GM21717 (cell line): ENCODE measurements around the gene SH2D3C.
A peak's percentile ranks its signal among the peaks of the same experiment; 100 is the strongest.

Source experiments
- ATAC-seq: cut with Tn5 transposase; IDR thresholded peaks from one replicate; pipeline ENCODE4 v1.9.1; 2021; ENCODE audit warnings: mild to moderate bottlenecking, moderate library complexity; ENCODE audit not compliant: unreplicated experiment

The SH2D3C gene

DNA sequence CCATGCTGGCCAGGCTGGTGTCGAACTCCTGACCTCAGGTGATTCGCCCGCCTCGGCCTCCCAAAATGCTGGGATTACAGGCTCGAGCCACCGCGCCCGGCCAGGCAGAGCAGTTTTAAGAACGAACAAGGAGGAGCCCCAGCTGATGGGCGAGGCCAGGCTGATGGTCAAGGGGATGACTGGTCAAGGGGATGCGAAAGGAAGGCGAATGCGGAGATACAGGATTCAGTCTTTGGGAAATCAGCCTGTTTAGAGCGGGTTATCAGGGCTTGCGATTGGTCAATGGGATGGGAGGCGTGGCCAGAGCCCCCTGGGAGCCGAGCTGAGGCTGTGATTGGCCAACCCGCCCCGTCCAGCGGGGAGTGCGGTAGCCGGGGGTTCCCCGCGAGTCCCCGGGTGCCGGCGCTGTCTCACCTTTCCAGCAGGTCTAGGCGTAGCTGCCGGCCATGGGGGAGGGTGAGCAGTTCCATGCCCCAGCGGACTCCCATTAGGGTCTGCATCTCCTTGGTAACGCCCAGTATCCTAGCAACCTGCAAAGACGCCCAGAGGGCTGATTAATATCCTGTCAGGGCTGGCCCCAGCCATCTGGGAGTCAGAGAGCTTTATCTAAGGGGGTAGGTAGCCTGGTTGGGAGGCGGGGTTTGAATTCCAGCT, 35.9 kb downstream of the SH2D3C start:
- ATAC-seq: no peak

DNA sequence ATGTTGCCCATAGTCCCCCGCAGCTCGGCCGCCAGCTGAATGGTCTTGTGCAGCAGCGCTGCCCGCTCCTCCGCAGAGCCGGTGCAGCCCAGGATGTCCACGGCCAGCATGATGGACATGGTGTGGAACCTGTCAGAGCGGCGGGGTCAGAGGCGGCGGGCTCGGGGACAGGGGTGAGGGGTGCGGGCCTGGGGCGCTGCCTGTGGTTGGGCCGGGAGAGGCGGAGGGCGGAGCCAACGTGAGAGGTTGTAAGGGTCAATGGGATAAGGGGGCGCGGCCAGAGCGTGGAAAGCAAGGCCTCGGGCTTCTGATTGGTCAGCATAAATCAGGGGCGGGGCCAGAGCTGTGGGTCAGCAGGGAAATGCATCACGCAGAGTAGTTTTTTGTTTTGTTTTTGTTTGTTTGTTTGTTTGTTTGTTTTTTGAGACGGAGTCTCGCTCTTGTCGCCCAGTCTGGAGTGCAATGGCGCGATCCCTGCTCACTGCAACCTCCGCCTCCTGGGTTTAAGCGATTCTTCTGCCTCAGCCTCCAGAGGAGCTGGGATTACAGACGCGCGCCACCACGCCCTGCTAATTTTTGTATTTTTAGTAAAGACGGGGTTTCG, 36.5 kb downstream of the SH2D3C start:
- ATAC-seq: no peak

GRCh38 chr9:127739614-127740330, 38.7 kb downstream of the SH2D3C start:
- ATAC-seq: no peak

- ATAC-seq: no peak
Measured at GRCh38 chr9:127738666-127739065, 39.8 kb downstream of the SH2D3C start.

GRCh38 chr9:127735530-127736185, 42.8 kb downstream of the SH2D3C start:
- ATAC-seq: no peak

DNA sequence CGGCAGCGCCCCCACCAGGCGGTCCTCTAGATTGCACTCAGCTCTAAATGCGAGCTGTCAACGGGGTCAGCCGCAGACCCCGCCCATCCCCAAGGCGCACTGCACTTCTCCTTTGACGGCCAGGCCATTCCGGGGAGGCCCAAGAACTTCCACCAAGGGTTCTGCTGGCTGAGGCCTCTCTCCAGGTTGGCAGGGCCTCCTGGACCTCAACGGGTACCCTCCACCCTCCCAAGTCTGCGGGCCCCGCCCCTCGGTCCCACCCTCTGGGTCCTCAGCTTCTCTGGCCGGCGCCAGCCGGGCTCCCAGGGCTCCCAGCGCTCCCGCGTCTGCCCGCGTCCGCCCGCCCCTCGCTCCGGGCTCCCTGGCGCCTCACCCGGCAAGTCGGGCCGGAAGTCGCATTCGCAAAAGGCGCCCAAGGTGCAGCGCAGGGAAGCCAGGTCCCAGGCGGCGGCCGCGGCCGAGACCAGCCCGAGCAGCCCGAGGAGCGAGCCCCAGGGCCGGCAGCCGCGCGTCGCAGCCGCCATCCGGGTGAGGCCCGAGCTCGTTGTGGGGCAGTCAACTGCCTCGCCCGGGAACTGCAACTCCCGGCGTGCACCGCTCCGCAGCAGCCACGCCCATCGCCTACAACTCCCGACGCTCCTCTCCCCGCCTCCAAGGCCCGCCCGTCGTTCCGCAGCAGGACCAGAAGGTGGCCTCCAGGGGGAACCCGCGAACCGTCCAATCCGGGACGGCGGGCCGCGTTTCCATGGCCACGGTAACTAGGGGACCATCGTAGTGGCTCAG, 43.5 kb downstream of the SH2D3C start, which contains the start of gene TOR2A:
Gene TOR2A, minus strand, starts transcription at position 548 of the 783 bp plus-strand sequence. Its CDS starts 24 bp downstream, at position 524.
- ATAC-seq: peak; percentile 85

- ATAC-seq: no peak
Measured at GRCh38 chr9:127734247-127734746, 44.2 kb downstream of the SH2D3C start.

DNA sequence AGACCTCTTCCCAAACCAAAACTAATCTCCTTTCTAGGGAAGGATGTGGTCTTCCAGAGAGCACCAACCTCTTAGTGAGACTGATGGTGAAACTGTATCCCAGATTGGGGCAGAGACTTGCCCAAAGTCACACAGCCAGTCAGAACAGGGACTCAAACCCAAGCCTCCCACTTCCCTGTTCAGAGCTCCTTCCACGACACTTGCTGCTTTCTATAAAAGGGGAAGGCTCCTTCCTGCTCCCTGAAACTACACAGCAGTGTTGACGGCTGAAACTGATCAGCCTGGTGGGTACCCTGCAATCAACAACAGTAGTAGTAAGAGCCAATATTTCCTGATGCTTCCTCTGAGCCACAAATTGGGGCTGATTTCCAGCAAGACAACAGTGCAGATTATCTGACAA, 44.9 kb downstream of the SH2D3C start:
- no peak for ATAC-seq

DNA sequence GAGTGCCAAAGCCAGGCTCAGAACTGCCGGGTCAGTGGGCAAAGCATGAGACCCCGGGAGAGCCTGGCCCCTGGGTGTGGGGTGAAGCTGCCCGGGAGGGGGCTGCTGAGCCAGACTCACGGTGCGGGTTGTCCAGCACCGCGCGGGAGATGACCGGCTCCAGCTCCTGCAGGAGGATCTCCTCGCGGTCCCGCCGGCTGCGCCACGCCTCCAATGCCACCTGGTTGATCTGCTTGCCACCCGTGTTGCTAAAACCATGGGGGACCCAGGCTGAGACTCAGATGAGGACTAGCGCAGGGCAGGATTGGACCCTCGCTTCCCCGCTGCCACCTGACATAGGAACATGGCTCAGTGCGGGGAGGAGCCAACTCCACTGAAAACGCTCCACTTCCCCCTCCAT, 46.0 kb downstream of the SH2D3C start:
- no peak for ATAC-seq

DNA sequence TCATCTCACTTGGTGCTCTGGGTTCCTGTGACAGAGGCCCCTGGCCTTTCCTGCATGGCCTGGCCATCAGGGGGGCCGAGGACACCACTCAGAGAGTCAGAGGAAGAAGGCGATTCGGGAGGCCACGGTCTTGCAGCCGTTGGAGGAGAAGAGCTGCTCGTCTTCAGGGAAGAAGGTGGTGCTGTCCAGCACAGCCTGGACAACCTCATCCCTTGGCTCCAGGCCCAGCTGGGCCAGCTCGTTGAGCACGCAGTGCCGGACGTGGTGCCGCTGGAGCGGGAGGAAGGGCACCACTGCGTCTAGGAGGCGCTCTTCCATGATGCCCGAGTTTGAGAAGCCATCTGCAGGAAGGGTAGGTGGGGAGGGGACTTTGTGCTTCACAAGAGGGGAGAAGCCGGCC, 46.5 kb downstream of the SH2D3C start:
- ATAC-seq: no peak

GRCh38 chr9:127730799-127731410, 47.6 kb downstream of the SH2D3C start:
- ATAC-seq: no peak

GRCh38 chr9:127730262-127730661, 48.2 kb downstream of the SH2D3C start:
- ATAC-seq: no peak

- ATAC-seq: no peak
Measured at GRCh38 chr9:127729522-127730256, 48.8 kb downstream of the SH2D3C start.

DNA sequence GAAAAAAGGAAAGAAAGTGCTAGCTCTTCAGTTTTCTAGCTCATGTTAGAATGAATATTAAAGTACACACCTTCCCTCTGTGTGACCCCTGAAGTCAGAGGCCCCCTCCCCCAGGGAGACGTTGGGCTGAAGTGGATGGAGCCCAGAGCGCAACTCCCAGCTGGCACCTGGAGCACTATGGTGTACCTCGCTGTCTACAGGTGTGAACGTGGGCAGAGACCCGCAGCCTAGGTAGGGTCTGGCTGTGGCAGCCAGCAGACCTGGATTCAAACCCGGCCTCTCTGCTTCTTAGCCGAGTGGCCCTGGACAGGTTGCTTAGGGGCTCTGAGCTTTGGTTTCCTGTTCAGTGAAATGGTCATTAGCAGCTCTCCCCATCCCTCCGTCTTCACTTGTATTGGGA, 49.7 kb downstream of the SH2D3C start:
- ATAC-seq: no peak

GRCh38 chr9:127726871-127727270, 51.6 kb downstream of the SH2D3C start:
- no peak for ATAC-seq

DNA sequence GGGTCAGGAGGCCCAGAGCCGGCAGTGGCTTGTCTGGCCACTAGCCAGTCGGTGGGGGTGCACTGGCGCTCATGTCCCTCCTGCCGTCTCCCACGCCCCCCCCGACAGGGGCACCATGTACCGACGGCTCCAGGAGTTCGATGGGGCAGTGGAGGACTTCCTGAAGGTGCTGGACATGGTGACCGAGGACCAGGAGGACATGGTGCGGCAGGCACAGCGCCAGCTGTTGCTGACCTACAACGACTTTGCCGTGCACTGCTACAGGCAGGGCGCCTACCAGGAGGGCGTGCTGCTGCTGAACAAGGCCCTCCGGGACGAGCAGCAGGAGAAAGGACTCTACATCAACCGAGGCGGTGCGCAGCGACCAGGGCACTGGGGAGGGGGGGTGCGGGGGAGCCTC, 54.5 kb downstream of the SH2D3C start:
- ATAC-seq: no peak

DNA sequence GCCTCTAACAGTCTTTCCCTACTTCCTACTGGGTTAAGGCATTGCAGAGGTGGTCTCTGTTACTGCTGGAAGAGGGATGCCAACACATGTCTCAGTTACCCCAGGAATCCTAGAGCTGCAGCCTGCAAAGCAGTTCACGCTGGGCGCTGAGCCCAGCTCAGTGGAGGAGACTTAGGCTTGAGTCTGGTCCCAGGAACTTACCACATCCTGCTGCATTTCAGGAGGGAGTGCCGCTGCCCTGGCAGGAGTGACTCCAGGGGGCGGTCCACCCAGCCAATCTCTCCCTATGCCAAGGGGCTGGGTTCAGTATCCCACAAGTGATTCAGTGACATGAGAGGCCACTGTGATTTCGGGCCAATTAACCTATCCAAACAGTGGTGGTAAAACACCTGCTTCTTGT, 55.0 kb downstream of the SH2D3C start:
- ATAC-seq: no peak

GRCh38 chr9:127723013-127723412, 55.5 kb downstream of the SH2D3C start:
- no peak for ATAC-seq

DNA sequence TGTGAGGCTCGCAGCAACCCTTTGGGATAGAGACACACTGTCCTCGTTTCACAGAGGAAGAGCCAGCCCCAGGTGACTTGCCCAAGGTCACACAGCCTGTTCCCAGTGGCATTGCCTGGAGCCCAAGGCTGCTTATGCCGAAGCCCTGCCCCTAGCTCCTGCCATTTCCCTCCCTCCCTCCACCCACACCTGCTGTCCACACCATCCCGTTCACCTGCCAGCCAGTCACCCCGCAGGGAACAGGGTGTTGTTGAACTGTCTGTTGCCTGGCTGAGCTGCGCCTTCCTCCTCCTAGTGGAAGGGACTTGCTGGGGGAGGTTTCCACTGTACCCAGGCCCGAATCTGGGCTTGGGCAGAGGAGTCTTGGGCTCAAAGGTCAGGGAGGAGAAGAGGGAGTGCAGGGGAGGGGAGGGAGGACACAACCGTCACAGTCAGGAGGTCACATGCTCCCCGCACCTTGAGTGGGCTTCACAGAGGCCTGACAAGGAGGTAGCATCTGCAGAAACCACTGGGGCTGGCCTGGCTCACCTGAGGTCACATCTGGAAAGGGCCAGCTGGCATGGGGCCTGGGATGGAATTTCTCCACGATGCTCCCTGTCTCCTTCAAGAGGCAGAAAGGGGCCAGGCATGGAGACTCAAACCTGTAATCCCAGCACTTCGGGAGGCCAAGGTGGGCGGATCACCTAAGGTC, 56.3 kb downstream of the SH2D3C start:
- ATAC-seq: no peak
